HFFc6 (cell line): ENCODE results near the gene ZNF853. TPM values are rescaled to one million over a fixed set of nuclear protein-coding genes. Genes with fewer than 3 reads are reported as not detected.

Source experiments
- DNase-seq: peaks from one replicate; pipeline ENCODE4 v3.0.0-alpha.2; 2018
- H3K27ac Mint-ChIP-seq: 2 replicates; pipeline ENCODE4 v1.8.0; 2020; ENCODE audit warnings: mild to moderate bottlenecking, mixed read lengths
- H3K27me3 Mint-ChIP-seq: 2 replicates; pipeline ENCODE4 v1.8.0; 2021; ENCODE audit warnings: mild to moderate bottlenecking, moderate library complexity, mixed read lengths; ENCODE audit not compliant: insufficient read depth
- H3K36me3 Mint-ChIP-seq: 2 replicates; pipeline ENCODE4 v1.8.0; 2021; ENCODE audit warnings: low read depth, mixed read lengths
- H3K4me1 Mint-ChIP-seq: 2 replicates; pipeline ENCODE4 v1.8.0; 2020; ENCODE audit warnings: low read depth, mixed read lengths
- H3K4me3 Mint-ChIP-seq: 2 replicates; pipeline ENCODE4 v1.8.0; 2020; ENCODE audit warnings: mild to moderate bottlenecking, moderate library complexity, mixed read lengths
- H3K9me3 Mint-ChIP-seq: 2 replicates; pipeline ENCODE4 v1.8.0; 2020; ENCODE audit warnings: mild to moderate bottlenecking, mixed read lengths
- CTCF ChIP-seq: fragments of 200-600 bp; sonication (generic); IDR thresholded peaks from 2 replicates; pipeline ENCODE4 v1.5.0; 2021; ENCODE audit warnings: antibody characterized with exemption, mild to moderate bottlenecking
- total RNA-seq, 6 experiments: library from RNA; stranded (reverse); fragmentation: NEBNext Ultra II Directional; extraction: Animal tissue kit (Norgen Biotek cat#: 25700); gene quantifications; 2 replicates in 1 of 6; 3 replicates in 5 of 6; pipeline ENCODE4 v1.2.3, GENCODE V29; 2021

ZNF853 gene
- total RNA-seq, 6 experiments from 2014 or later, result 0.05 to 0.07 (median 0.06) TPM; not detected in 3

DNA sequence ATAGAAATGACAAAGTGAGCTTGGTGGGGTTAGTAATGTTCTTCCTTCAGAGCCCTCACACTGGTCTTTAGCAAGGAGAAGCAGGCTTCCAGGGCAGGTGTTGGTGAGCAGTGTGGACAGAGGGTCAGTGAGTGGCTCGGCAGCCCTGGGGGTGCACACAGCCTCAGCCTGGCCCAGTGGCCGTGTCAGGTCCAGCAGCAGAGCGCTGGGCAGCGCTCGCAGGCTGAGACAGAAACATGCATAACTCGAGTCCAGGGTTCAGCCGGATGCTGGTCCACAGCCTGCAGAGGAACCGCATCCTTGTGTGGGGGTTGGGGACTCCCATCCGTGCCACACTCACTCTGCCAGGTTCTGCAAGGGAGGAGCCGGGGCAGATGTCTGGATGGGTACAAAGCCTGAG lies 11.0 kb upstream of the ZNF853 start:
- no peaks in the 10 kb centered on the region for H3K9me3 Mint-ChIP-seq
- TF ChIP-seq CTCF, result no peak
- H3K27ac Mint-ChIP-seq, result no peak overlapping the region
- no peak overlapping the region for H3K4me3 Mint-ChIP-seq
- peaks cover 14% of the 10 kb centered on the region; the same call in 1 of the 2 replicates for H3K36me3 Mint-ChIP-seq
- no peak for DNase-seq
- H3K27me3 Mint-ChIP-seq, result no peaks in the 10 kb centered on the region
- no peaks in the 10 kb centered on the region for H3K4me1 Mint-ChIP-seq

GRCh38 chr7:6606866-6607583 lies 8.4 kb upstream of the ZNF853 start:
- Mint-ChIP-seq H3K27ac (no peak overlapping the region), H3K4me1 (no peaks in the 10 kb centered on the region)

DNA sequence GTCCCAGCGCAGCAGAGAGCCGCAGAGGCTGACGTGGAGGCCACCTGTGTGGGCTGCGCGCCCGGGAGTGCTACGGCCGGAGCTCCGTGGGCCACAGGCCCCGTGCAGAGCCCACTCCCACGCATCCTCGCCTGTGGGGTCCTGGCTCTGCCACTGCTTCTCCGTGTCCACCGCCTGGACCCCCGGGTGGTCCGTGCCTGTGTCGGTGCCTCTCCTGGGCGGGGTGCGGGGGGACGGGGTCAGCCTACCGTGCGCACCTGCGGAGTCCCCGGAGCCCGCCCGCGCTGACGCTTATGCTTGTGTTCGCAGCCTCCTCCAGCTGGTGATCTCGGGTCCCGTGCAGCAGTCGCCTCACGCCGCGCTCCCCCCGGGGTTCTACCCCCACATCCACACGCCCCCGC lies 7.8 kb upstream of the ZNF853 start:
- H3K27ac Mint-ChIP-seq, result no peak overlapping the region
- H3K36me3 Mint-ChIP-seq, result 0 out of 2 replicates have a peak, but pooled peaks cover 6% of the 10 kb centered on the region
- DNase-seq, result no peak

More at GRCh38 chr7:6606866-6607583, 8.4 kb upstream of the ZNF853 start:
- no peaks in the 10 kb centered on the region; the same call in 1 of the 2 replicates for H3K27me3 Mint-ChIP-seq
- H3K4me3 Mint-ChIP-seq, result no peak overlapping the region
- no peak for TF ChIP-seq CTCF
- H3K9me3 Mint-ChIP-seq, result no peaks in the 10 kb centered on the region
- no peak for DNase-seq
- peaks cover 12% of the 10 kb centered on the region; the same call in 1 of the 2 replicates for H3K36me3 Mint-ChIP-seq

DNA sequence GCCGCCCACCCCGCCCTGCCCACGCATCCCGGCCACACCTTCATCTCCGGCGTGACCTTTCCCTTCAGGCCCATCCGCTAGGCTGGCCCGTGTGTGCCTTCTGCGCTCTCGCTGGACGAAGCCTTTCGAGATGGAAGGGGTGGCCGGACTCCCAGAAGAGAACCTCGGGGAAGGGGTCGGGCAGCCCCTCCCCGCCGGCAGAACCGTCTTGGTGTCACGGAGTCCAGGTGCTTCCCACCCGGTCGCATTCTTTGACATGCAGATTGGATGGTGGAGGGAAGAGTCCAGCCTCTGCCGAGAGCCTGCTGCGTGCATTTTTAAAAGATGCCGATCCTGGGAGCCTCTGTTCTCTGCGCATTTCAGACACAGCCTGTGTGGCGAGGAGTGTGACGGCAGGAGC lies 7.3 kb upstream of the ZNF853 start:
- no peaks in the 10 kb centered on the region; the same call in 1 of the 2 replicates for H3K27me3 Mint-ChIP-seq
- H3K36me3 Mint-ChIP-seq, result 0 out of 2 replicates have a peak, but pooled peaks cover 6% of the 10 kb centered on the region
- no peaks in the 10 kb centered on the region for H3K9me3 Mint-ChIP-seq
- no peak overlapping the region for H3K4me3 Mint-ChIP-seq
- H3K27ac Mint-ChIP-seq, result no peak overlapping the region
- no peak for DNase-seq
- no peaks in the 10 kb centered on the region for H3K4me1 Mint-ChIP-seq
- no peak for TF ChIP-seq CTCF

More for the DNA sequence above, 7.8 kb upstream of the ZNF853 start:
- Mint-ChIP-seq H3K4me1 (no peaks in the 10 kb centered on the region), H3K27me3 (no peaks in the 10 kb centered on the region; the same call in 1 of the 2 replicates), H3K9me3 (no peaks in the 10 kb centered on the region), H3K4me3 (no peak overlapping the region)
- TF ChIP-seq CTCF, result no peak

DNA sequence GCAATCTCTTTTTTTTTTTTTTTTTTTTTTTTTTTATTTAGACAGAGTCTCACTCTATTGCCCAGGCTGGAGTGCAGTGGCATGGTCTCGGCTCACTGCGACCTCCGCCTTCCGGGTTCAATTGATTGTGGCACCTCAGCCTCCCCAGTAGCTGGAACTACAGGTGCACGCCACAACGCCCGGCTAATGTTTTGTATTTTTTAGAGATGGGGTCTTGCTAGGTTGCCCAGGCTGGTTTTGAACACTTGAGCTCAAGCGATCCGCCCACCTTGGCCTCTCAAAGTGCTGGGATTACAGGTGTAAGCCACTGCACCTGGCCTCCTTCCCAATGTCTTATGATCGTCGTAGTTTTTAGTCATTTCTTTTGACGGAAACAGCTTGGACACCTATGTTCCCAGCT lies 6.6 kb upstream of the ZNF853 start:
- no peak overlapping the region for H3K4me3 Mint-ChIP-seq
- no peaks in the 10 kb centered on the region for H3K9me3 Mint-ChIP-seq

More for the DNA sequence above, 6.6 kb upstream of the ZNF853 start:
- no peak overlapping the region for H3K27ac Mint-ChIP-seq
- no peak for TF ChIP-seq CTCF
- no peaks in the 10 kb centered on the region; the same call in 1 of the 2 replicates for H3K27me3 Mint-ChIP-seq
- DNase-seq, result no peak
- no peaks in the 10 kb centered on the region for H3K4me1 Mint-ChIP-seq
- H3K36me3 Mint-ChIP-seq, result 0 out of 2 replicates have a peak, but pooled peaks cover 6% of the 10 kb centered on the region
